Ishikawa (cell line): ENCODE data around the gene RIPPLY2.

Experiments
- CEBPB ChIP-seq: IDR thresholded peaks from 2 replicates; pipeline ENCODE4 v1.6.1; 2012
- CREB1 ChIP-seq: IDR thresholded peaks from 2 replicates; pipeline ENCODE4 v1.6.1; 2012; ENCODE audit warnings: low read depth
- EGR1 ChIP-seq: IDR thresholded peaks from 2 replicates; pipeline ENCODE4 v1.6.1; 2012
- EP300 ChIP-seq: IDR thresholded peaks from 2 replicates; pipeline ENCODE4 v1.6.1; 2012; ENCODE audit warnings: borderline replicate concordance
- FOXM1 ChIP-seq: IDR thresholded peaks from 2 replicates; pipeline ENCODE4 v1.6.1; 2012; ENCODE audit warnings: low read depth, borderline replicate concordance
- NFIC ChIP-seq: IDR thresholded peaks from 2 replicates; pipeline ENCODE4 v1.6.1; 2012
- RAD21 ChIP-seq: IDR thresholded peaks from 2 replicates; pipeline ENCODE4 v1.6.1; 2012; ENCODE audit warnings: low read depth
- TAF1 ChIP-seq: IDR thresholded peaks from 2 replicates; pipeline ENCODE4 v1.6.1; 2012; ENCODE audit warnings: low read depth, mild to moderate bottlenecking
- TCF12 ChIP-seq: IDR thresholded peaks from 2 replicates; pipeline ENCODE4 v1.6.1; 2012; ENCODE audit warnings: low read depth
- TEAD4 ChIP-seq: IDR thresholded peaks from 2 replicates; pipeline ENCODE4 v1.6.1; 2012
- YY1 ChIP-seq: IDR thresholded peaks from 2 replicates; pipeline ENCODE4 v1.6.1; 2012; ENCODE audit warnings: low read depth
- ZBTB7A ChIP-seq: IDR thresholded peaks from 2 replicates; pipeline ENCODE4 v1.6.1; 2012; ENCODE audit warnings: low read depth
- TF ChIP-seq, protein P1 (sequence below): IDR thresholded peaks from 2 replicates; pipeline ENCODE4 v1.6.1; 2012; ENCODE audit warnings: low read depth, mild to moderate bottlenecking
- TF ChIP-seq, protein P2 (sequence below): IDR thresholded peaks from 2 replicates; pipeline ENCODE4 v1.6.1; 2012
- TF ChIP-seq, protein P3 (sequence below): IDR thresholded peaks from 2 replicates; pipeline ENCODE4 v1.6.1; 2012

Gene RIPPLY2

DNA sequence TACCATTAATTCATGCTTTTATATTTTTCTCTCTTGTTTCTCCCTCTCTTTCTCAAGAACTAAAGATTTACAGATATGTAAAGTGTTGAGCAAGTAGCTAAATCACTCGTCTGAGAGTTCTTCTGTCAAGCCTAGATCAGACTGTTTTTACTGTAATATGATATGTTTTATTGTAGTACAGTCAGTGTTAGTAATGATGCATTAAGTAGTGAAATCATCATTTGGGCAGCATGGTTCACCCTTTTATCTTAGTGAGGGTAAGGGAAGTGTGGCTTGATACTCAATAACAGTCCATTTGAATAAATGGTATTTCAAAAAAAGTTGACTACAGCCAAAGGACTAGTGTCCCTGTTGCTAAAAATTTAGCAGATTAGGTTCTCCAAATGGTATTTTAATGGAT lies 15.5 kb downstream of the RIPPLY2 start:
- TF ChIP-seq FOXM1 (no peak), EGR1 (no peak), CEBPB (no peak), EP300 (no peak), RAD21 (no peak), CREB1 (no peak), TCF12 (no peak), TEAD4 (no peak)

DNA sequence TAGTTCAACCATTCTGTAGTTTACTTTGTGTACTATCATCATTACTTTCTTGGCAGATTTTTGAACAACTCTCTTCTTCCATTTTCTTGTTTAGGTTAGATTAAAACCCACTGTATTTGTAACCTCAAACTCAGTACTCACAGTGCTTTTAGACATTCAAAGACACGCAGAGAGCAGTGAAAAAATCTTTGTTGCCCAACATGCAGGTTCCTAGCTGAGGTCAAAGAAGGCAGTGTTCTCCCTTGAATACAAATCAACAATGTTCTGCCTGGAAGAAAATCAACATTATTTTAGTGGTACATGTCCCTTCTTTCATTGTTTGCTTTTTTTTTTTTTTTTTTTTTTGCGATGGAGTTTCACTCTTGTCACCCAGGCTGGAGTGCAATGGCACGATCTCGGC lies 17.5 kb downstream of the RIPPLY2 start:
- no peak for TF ChIP-seq CEBPB
- TF ChIP-seq TEAD4 = no peak
- no peak for TF ChIP-seq EGR1
- no peak for TF ChIP-seq YY1
- no peak for TF ChIP-seq TCF12
- no peak for TF ChIP-seq TAF1
- no peak for TF ChIP-seq ZBTB7A

GRCh38 chr6:83872386-83873118 lies 19.4 kb downstream of the RIPPLY2 start:
- no peak for TF ChIP-seq TCF12
- TF ChIP-seq YY1 = no peak
- TF ChIP-seq TEAD4 = no peak
- TF ChIP-seq, protein P1, sequence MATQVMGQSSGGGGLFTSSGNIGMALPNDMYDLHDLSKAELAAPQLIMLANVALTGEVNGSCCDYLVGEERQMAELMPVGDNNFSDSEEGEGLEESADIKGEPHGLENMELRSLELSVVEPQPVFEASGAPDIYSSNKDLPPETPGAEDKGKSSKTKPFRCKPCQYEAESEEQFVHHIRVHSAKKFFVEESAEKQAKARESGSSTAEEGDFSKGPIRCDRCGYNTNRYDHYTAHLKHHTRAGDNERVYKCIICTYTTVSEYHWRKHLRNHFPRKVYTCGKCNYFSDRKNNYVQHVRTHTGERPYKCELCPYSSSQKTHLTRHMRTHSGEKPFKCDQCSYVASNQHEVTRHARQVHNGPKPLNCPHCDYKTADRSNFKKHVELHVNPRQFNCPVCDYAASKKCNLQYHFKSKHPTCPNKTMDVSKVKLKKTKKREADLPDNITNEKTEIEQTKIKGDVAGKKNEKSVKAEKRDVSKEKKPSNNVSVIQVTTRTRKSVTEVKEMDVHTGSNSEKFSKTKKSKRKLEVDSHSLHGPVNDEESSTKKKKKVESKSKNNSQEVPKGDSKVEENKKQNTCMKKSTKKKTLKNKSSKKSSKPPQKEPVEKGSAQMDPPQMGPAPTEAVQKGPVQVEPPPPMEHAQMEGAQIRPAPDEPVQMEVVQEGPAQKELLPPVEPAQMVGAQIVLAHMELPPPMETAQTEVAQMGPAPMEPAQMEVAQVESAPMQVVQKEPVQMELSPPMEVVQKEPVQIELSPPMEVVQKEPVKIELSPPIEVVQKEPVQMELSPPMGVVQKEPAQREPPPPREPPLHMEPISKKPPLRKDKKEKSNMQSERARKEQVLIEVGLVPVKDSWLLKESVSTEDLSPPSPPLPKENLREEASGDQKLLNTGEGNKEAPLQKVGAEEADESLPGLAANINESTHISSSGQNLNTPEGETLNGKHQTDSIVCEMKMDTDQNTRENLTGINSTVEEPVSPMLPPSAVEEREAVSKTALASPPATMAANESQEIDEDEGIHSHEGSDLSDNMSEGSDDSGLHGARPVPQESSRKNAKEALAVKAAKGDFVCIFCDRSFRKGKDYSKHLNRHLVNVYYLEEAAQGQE = no peak
- no peak for TF ChIP-seq EP300
- TF ChIP-seq NFIC = no peak
- TF ChIP-seq, protein P2, sequence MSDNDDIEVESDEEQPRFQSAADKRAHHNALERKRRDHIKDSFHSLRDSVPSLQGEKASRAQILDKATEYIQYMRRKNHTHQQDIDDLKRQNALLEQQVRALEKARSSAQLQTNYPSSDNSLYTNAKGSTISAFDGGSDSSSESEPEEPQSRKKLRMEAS = no peak
- no peak for TF ChIP-seq TAF1
- TF ChIP-seq, protein P3, sequence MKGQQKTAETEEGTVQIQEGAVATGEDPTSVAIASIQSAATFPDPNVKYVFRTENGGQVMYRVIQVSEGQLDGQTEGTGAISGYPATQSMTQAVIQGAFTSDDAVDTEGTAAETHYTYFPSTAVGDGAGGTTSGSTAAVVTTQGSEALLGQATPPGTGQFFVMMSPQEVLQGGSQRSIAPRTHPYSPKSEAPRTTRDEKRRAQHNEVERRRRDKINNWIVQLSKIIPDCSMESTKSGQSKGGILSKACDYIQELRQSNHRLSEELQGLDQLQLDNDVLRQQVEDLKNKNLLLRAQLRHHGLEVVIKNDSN = no peak
- TF ChIP-seq EGR1 = no peak
- TF ChIP-seq CREB1 = no peak
- TF ChIP-seq ZBTB7A = no peak
- TF ChIP-seq FOXM1 = no peak
- no peak for TF ChIP-seq CEBPB
- no peak for TF ChIP-seq RAD21

GRCh38 chr6:83873869-83874268 lies 20.7 kb downstream of the RIPPLY2 start:
- TF ChIP-seq, protein P1 = no peak
- TF ChIP-seq NFIC = no peak
- TF ChIP-seq FOXM1 = no peak
- TF ChIP-seq, protein P2 = no peak
- no peak for TF ChIP-seq TAF1
- TF ChIP-seq CREB1 = no peak
- TF ChIP-seq, protein P3 = no peak
- TF ChIP-seq YY1 = no peak
- no peak for TF ChIP-seq ZBTB7A
- no peak for TF ChIP-seq TCF12
- TF ChIP-seq CEBPB = no peak
- no peak for TF ChIP-seq TEAD4
- TF ChIP-seq RAD21 = no peak
- no peak for TF ChIP-seq EP300
- no peak for TF ChIP-seq EGR1

DNA sequence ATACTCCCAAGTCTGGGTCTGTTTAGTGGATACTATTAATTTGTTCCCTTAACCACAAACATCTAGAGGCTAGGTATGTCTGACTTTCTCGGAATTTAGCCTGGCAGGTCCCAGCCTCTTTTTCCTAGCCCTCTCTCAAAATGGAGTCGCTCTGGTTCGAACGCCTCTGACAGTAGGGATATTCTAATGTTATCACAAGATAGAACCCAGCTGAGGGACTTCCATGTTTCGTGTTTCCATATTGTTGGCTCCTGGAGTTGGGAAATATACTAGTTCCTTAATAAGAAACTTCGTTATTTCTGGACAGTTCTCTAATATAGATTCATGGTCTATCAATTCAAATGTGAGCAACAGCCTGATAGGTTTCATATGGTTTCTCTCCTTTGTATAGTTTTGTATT lies 22.7 kb downstream of the RIPPLY2 start:
- TF ChIP-seq TCF12 (no peak), ZBTB7A (no peak), FOXM1 (no peak), CREB1 (no peak), CEBPB (no peak)

DNA sequence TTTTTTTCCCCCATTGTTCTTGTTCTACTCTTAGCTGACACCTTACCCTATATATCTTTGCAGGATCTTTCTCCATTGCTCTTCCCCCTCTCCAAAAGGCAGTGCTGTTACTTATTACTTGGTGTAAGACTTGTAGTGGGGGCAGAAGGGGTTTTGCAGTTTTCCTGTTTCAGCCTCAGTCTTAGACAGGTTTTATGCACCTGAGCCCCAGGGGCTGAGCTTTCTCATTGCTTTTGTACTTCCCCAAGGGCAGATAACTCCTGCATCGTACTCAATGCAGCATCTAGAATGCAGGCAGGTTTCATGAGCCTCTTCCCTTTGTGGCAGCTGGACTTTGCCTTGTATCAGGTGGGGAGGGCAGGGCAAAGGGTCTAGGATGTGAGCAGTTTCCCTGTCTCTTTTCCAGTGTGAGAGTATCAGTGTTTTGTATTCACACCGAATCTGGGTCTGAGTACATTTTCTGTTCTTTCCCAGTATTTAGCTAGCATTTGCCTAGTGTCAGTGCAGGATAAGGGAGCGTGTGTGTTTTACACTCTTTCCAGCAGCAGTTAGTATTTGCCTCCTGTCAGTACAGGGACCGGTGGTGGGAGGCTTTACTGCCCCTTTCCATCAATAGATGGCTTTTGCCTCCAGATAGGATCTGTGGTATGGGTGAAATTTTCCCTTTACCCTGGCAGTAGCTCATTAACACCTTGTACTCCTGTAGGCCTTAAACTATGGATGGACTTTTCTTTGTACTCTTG lies 25.9 kb downstream of the RIPPLY2 start:
- TF ChIP-seq, protein P3 = no peak
- TF ChIP-seq, protein P2 = no peak
